GM11168 (cell line): ENCODE results near the gene NEK5.
"Not testable (repeated sequence)": the region's sequence is repeated elsewhere in the genome, so short reads cannot be mapped to it uniquely, and the experiment has no call there.

Experiments
- in situ Hi-C: fragments of 300-500 bp; cut with MboI; formaldehyde crosslinking; loops from one replicate; pipeline ENCODE4 v1.12.0; 2022; ENCODE audit warnings: low sequenced_read_pairs; ENCODE audit not compliant: unreplicated experiment

The NEK5 gene

GRCh38 chr13:52084981-52085380 is 43.9 kb downstream of the NEK5 start:
- in situ Hi-C loops, result not testable (repeated sequence)

GRCh38 chr13:52082601-52083000 is 46.3 kb downstream of the NEK5 start:
- in situ Hi-C loops, result no loop called here

- in situ Hi-C loops, result not testable (repeated sequence)
Observed at GRCh38 chr13:52079891-52080290, 49.0 kb downstream of the NEK5 start.

- in situ Hi-C loops, result no loop called here
Observed at GRCh38 chr13:52070929-52071523, 57.8 kb downstream of the NEK5 start.

- in situ Hi-C loops, result no loop called here
Observed at GRCh38 chr13:52067237-52067636, 61.6 kb downstream of the NEK5 start.

GRCh38 chr13:52061587-52061986 is 67.3 kb downstream of the NEK5 start:
- in situ Hi-C loops, result no loop called here

- in situ Hi-C loops, result not testable (repeated sequence)
Observed at GRCh38 chr13:52061064-52061463, 67.8 kb downstream of the NEK5 start.

- in situ Hi-C loops, result no loop called here
Observed at GRCh38 chr13:52053460-52053859, 75.4 kb downstream of the NEK5 start.

- in situ Hi-C loops, result no loop called here
Observed at GRCh38 chr13:52051400-52051799, 77.5 kb downstream of the NEK5 start.

GRCh38 chr13:52048516-52048915 is 80.4 kb downstream of the NEK5 start:
- in situ Hi-C loops, result no loop called here

GRCh38 chr13:52047463-52047862 is 81.4 kb downstream of the NEK5 start:
- in situ Hi-C loops, result no loop called here

GRCh38 chr13:52043675-52044074 is 85.2 kb downstream of the NEK5 start:
- in situ Hi-C loops, result no loop called here

GRCh38 chr13:52036037-52036436 is 92.8 kb downstream of the NEK5 start:
- in situ Hi-C loops, result no loop called here

GRCh38 chr13:52034616-52035226 is 94.2 kb downstream of the NEK5 start:
- in situ Hi-C loops, result no loop called here

- in situ Hi-C loops, result no loop called here
Observed at GRCh38 chr13:52033039-52033438, 95.8 kb downstream of the NEK5 start.

GRCh38 chr13:52030401-52030800 is 98.5 kb downstream of the NEK5 start:
- in situ Hi-C loops, result not testable (repeated sequence)

GRCh38 chr13:52029569-52029968 is 99.3 kb downstream of the NEK5 start:
- in situ Hi-C loops, result no loop called here

GRCh38 chr13:52027832-52028231 is 101.0 kb downstream of the NEK5 start:
- in situ Hi-C loops, result no loop called here

- in situ Hi-C loops, result no loop called here
Observed at GRCh38 chr13:52026246-52026626, 102.6 kb downstream of the NEK5 start.

GRCh38 chr13:52025475-52026245 is 103.2 kb downstream of the NEK5 start:
- in situ Hi-C loops, result no loop called here

GRCh38 chr13:52024481-52024880 is 104.4 kb downstream of the NEK5 start, which contains the start of gene UTP14C:
Gene UTP14C (plus strand): TSS chr13:52024691. CDS start chr13:52028805, 4,114 bp downstream.
- in situ Hi-C loops, result no loop called here
